HEK293 (cell line): ENCODE results near the gene MCM3AP.

Experiments
- HOXD13 ChIP-seq: sonication (generic); formaldehyde crosslinking; IDR thresholded peaks from 2 replicates; pipeline ENCODE4 v1.8.0; 2022; ENCODE audit warnings: missing genetic modification reagents, borderline replicate concordance
- KLF10 ChIP-seq: fragments of 450-650 bp; IDR thresholded peaks from 2 replicates; pipeline ENCODE4 v1.5.1; 2018; ENCODE audit warnings: missing biosample characterization, mild to moderate bottlenecking, missing genetic modification characterization
- KLF7 ChIP-seq: fragments of 450-650 bp; formaldehyde crosslinking; IDR thresholded peaks from 2 replicates; pipeline ENCODE4 v1.5.1; 2016; ENCODE audit warnings: missing biosample characterization, missing genetic modification characterization, borderline replicate concordance
- MZF1 ChIP-seq: fragments of 450-650 bp; formaldehyde crosslinking; IDR thresholded peaks from 2 replicates; pipeline ENCODE4 v1.5.1; 2017; ENCODE audit warnings: missing biosample characterization, missing genetic modification characterization, borderline replicate concordance
- PRDM1 ChIP-seq: fragments of 450-650 bp; formaldehyde crosslinking; IDR thresholded peaks from 2 replicates; pipeline ENCODE4; 2016; ENCODE audit warnings: missing biosample characterization, missing genetic modification characterization
- TCF7L2 ChIP-seq: IDR thresholded peaks from 2 replicates; pipeline ENCODE4 v1.6.1; 2011; ENCODE audit warnings: low read depth, mild to moderate bottlenecking, inconsistent platforms, low read length, moderate library complexity, borderline replicate concordance
- ZBTB26 ChIP-seq: fragments of 450-650 bp; formaldehyde crosslinking; optimal IDR thresholded peaks from 2 replicates; pipeline ENCODE3; 2016; ENCODE audit warnings: missing biosample characterization, mild to moderate bottlenecking, missing genetic modification characterization
- ZBTB49 ChIP-seq: fragments of 450-650 bp; formaldehyde crosslinking; IDR thresholded peaks from 2 replicates; pipeline ENCODE4 v1.5.1; 2016; ENCODE audit warnings: missing biosample characterization, missing genetic modification characterization, low read depth
- ZBTB8A ChIP-seq: fragments of 450-650 bp; formaldehyde crosslinking; IDR thresholded peaks from 2 replicates; pipeline ENCODE4 v1.5.1; 2016; ENCODE audit warnings: missing biosample characterization, missing genetic modification characterization
- ZNF112 ChIP-seq: fragments of 450-650 bp; formaldehyde crosslinking; IDR thresholded peaks from 2 replicates; pipeline ENCODE4 v1.5.0; 2017; ENCODE audit warnings: missing biosample characterization, missing genetic modification characterization
- ZNF148 ChIP-seq: fragments of 450-650 bp; formaldehyde crosslinking; IDR thresholded peaks from 2 replicates; pipeline ENCODE4 v1.5.0; 2017; ENCODE audit warnings: missing biosample characterization, missing genetic modification characterization, borderline replicate concordance
- ZNF175 ChIP-seq: fragments of 450-650 bp; formaldehyde crosslinking; IDR thresholded peaks from 2 replicates; pipeline ENCODE4 v1.5.1; 2016; ENCODE audit warnings: missing biosample characterization, missing genetic modification characterization
- ZNF23 ChIP-seq: fragments of 450-650 bp; formaldehyde crosslinking; IDR thresholded peaks from 2 replicates; pipeline ENCODE4 v1.5.1; 2016; ENCODE audit warnings: missing biosample characterization, missing genetic modification characterization, borderline replicate concordance
- ZNF24 ChIP-seq: fragments of 450-650 bp; formaldehyde crosslinking; IDR thresholded peaks from 2 replicates; pipeline ENCODE4 v1.5.1; 2016; ENCODE audit warnings: missing biosample characterization, missing genetic modification characterization
- ZNF302 ChIP-seq: fragments of 450-650 bp; formaldehyde crosslinking; IDR thresholded peaks from 2 replicates; pipeline ENCODE4 v1.5.1; 2016; ENCODE audit warnings: missing biosample characterization, missing genetic modification characterization, low read depth
- ZNF311 ChIP-seq: fragments of 450-650 bp; formaldehyde crosslinking; IDR thresholded peaks from 2 replicates; pipeline ENCODE4 v1.5.1; 2017; ENCODE audit warnings: missing biosample characterization, missing genetic modification characterization, borderline replicate concordance
- ZNF423 ChIP-seq: fragments of 450-650 bp; formaldehyde crosslinking; IDR thresholded peaks from 2 replicates; pipeline ENCODE4 v1.5.1; 2016; ENCODE audit warnings: missing biosample characterization, missing genetic modification characterization
- ZNF433 ChIP-seq: fragments of 450-650 bp; formaldehyde crosslinking; IDR thresholded peaks from 2 replicates; pipeline ENCODE4 v1.5.1; 2016; ENCODE audit warnings: missing biosample characterization, missing genetic modification characterization, low read depth
- ZNF48 ChIP-seq: fragments of 450-650 bp; formaldehyde crosslinking; IDR thresholded peaks from 2 replicates; pipeline ENCODE4 v1.5.1; 2016; ENCODE audit warnings: missing biosample characterization, missing genetic modification characterization
- ZNF521 ChIP-seq: fragments of 450-650 bp; formaldehyde crosslinking; IDR thresholded peaks from 2 replicates; pipeline ENCODE4 v1.5.1; 2017; ENCODE audit warnings: missing biosample characterization, mild to moderate bottlenecking, missing genetic modification characterization
- ZNF544 ChIP-seq: fragments of 450-650 bp; formaldehyde crosslinking; IDR thresholded peaks from 2 replicates; pipeline ENCODE4 v1.5.0; 2017; ENCODE audit warnings: missing biosample characterization, missing genetic modification characterization
- ZNF548 ChIP-seq: fragments of 450-650 bp; formaldehyde crosslinking; IDR thresholded peaks from 2 replicates; pipeline ENCODE4 v1.5.1; 2016; ENCODE audit warnings: missing biosample characterization, missing genetic modification characterization
- ZNF580 ChIP-seq: fragments of 450-650 bp; formaldehyde crosslinking; IDR thresholded peaks from 2 replicates; pipeline ENCODE4 v1.5.1; 2016; ENCODE audit warnings: missing biosample characterization, missing genetic modification characterization
- ZNF623 ChIP-seq: fragments of 450-650 bp; formaldehyde crosslinking; IDR thresholded peaks from 2 replicates; pipeline ENCODE4 v1.5.1; 2016; ENCODE audit warnings: missing biosample characterization, missing genetic modification characterization
- ZNF654 ChIP-seq: fragments of 450-650 bp; formaldehyde crosslinking; IDR thresholded peaks from 2 replicates; pipeline ENCODE4 v1.5.1; 2016; ENCODE audit warnings: low read depth, missing biosample characterization, missing genetic modification characterization
- ZNF658 ChIP-seq: fragments of 450-650 bp; formaldehyde crosslinking; IDR thresholded peaks from 2 replicates; pipeline ENCODE4; 2016; ENCODE audit warnings: missing biosample characterization, missing genetic modification characterization
- ZNF747 ChIP-seq: fragments of 450-650 bp; formaldehyde crosslinking; IDR thresholded peaks from 2 replicates; pipeline ENCODE4 v1.5.1; 2016; ENCODE audit warnings: missing biosample characterization, missing genetic modification characterization
- ZNF777 ChIP-seq: fragments of 450-650 bp; formaldehyde crosslinking; IDR thresholded peaks from 2 replicates; pipeline ENCODE4 v1.5.1; 2017; ENCODE audit warnings: missing biosample characterization, missing genetic modification characterization, borderline replicate concordance
- ZNF791 ChIP-seq: fragments of 450-650 bp; formaldehyde crosslinking; IDR thresholded peaks from 2 replicates; pipeline ENCODE4 v1.5.1; 2016; ENCODE audit warnings: missing biosample characterization, missing genetic modification characterization
- ZNF843 ChIP-seq: fragments of 450-650 bp; formaldehyde crosslinking; IDR thresholded peaks from 2 replicates; pipeline ENCODE4 v1.5.1; 2016; ENCODE audit warnings: missing biosample characterization, missing genetic modification characterization
- ZSCAN18 ChIP-seq: fragments of 450-650 bp; formaldehyde crosslinking; IDR thresholded peaks from 2 replicates; pipeline ENCODE4 v1.5.1; 2016; ENCODE audit warnings: missing biosample characterization, missing genetic modification characterization
- ZSCAN30 ChIP-seq: fragments of 450-650 bp; IDR thresholded peaks from 2 replicates; pipeline ENCODE4 v1.5.1; 2018; ENCODE audit warnings: missing biosample characterization, mild to moderate bottlenecking, missing genetic modification characterization, moderate library complexity
- ZSCAN4 ChIP-seq: fragments of 450-650 bp; formaldehyde crosslinking; IDR thresholded peaks from 2 replicates; pipeline ENCODE4 v1.5.1; 2017; ENCODE audit warnings: missing biosample characterization, missing genetic modification characterization

Gene MCM3AP

GRCh38 chr21:46324390-46325072, 39.1 kb upstream of the MCM3AP start (continued):
- TF ChIP-seq ZSCAN4: 0 out of 2 replicates have a peak, but pooled peaks have one; percentile 1
- TF ChIP-seq ZNF544 (tag by site-specific recombination): no peak
- TF ChIP-seq ZNF24 (tag by site-specific recombination): no peak
- no peak for TF ChIP-seq ZNF112 (tag by site-specific recombination)
- TF ChIP-seq ZNF148 (tag by site-specific recombination): no peak
- TF ChIP-seq ZNF175: no peak
- no peak for TF ChIP-seq ZNF48
- TF ChIP-seq PRDM1 (tag by site-specific recombination): no peak
- TF ChIP-seq ZNF302 (tag by site-specific recombination): no peak
- TF ChIP-seq ZNF843 (tag by site-specific recombination): no peak
- TF ChIP-seq ZNF747 (tag by site-specific recombination): no peak
- no peak for TF ChIP-seq MZF1 (tag by site-specific recombination)
- TF ChIP-seq ZNF658 (tag by site-specific recombination): no peak; the same call in 1 of the 2 replicates
- no peak for TF ChIP-seq ZNF23 (tag by site-specific recombination)
- no peak for TF ChIP-seq ZNF311 (tag by site-specific recombination)
- TF ChIP-seq ZBTB8A (tag by site-specific recombination): peak; percentile 55
- TF ChIP-seq ZNF580 (tag by site-specific recombination): no peak
- TF ChIP-seq ZBTB26 (tag by site-specific recombination): no peak
- TF ChIP-seq ZNF521: no peak
- peak; percentile 32; the same call in 1 of the 2 replicates for TF ChIP-seq KLF7 (tag by site-specific recombination)
- no peak for TF ChIP-seq ZNF623 (tag by site-specific recombination)
- peak; percentile 98 for TF ChIP-seq ZNF423 (tag by site-specific recombination)
- TF ChIP-seq ZBTB49: no peak
- no peak; the same call in 1 of the 2 replicates for TF ChIP-seq ZSCAN30 (tag by site-specific recombination)
- TF ChIP-seq ZNF791: no peak
- no peak for TF ChIP-seq ZNF654 (tag by site-specific recombination)
- no peak for TF ChIP-seq HOXD13 (CRISPR knock-in tag)
- no peak for TF ChIP-seq ZNF433 (tag by site-specific recombination)
- TF ChIP-seq KLF10 (tag by site-specific recombination): peak; percentile 95
- no peak for TF ChIP-seq ZNF777 (tag by site-specific recombination)
- no peak for TF ChIP-seq TCF7L2
- TF ChIP-seq ZNF548 (tag by site-specific recombination): no peak
- TF ChIP-seq ZSCAN18 (tag by site-specific recombination): no peak
